Lung (tissue), 12 donors: ENCODE measurements around the gene CRABP2. TPM values are rescaled to one million over a fixed set of nuclear protein-coding genes. Genes with fewer than 3 reads are reported as not detected.

Source experiments
- ATAC-seq: fragments of 200-7000 bp; cut with Tn5 transposase; one replicate; pipeline ENCODE4 v1.9.1; 2020; ENCODE audit warnings: moderate number of reproducible peaks; ENCODE audit not compliant: insufficient read depth, low FRiP score
- DNase-seq, 3 donors: peaks; one replicate each; pipeline ENCODE4 v3.0.0-alpha.2; 2013 to 2017
- H3K27ac ChIP-seq, 2 donors: one replicate each; pipeline ENCODE4 v1.5.1; 2013; ENCODE audit warnings: mild to moderate bottlenecking in 2 of 2, moderate library complexity in 2 of 2, control low read depth in 1 of 2, inconsistent platforms in 1 of 2, low read depth in 1 of 2, low read length in 1 of 2
- H3K27me3 ChIP-seq, 3 donors: one replicate each; pipeline ENCODE4 v1.5.1; 2013; ENCODE audit warnings: low read length in 2 of 3; ENCODE audit not compliant: control insufficient read depth in 3 of 3, insufficient read depth in 3 of 3
- H3K36me3 ChIP-seq, 4 donors: one replicate each; pipeline ENCODE4 v1.5.1; 2013; ENCODE audit warnings: low read length in 4 of 4, mild to moderate bottlenecking in 1 of 4, moderate library complexity in 1 of 4; ENCODE audit not compliant: control insufficient read depth in 4 of 4, insufficient read depth in 4 of 4
- H3K4me1 ChIP-seq, 5 donors: one replicate each; pipeline ENCODE4 v1.5.1; 2013; ENCODE audit warnings: low read length in 5 of 5, mild to moderate bottlenecking in 2 of 5, moderate library complexity in 1 of 5; ENCODE audit not compliant: control insufficient read depth in 5 of 5, insufficient read depth in 5 of 5
- H3K4me3 ChIP-seq: one replicate; pipeline ENCODE4 v1.5.1; 2013; ENCODE audit warnings: mild to moderate bottlenecking, control low read depth, moderate library complexity
- H3K9ac ChIP-seq, 2 donors: one replicate each; pipeline ENCODE4 v1.5.1; 2013; ENCODE audit warnings: low read length in 2 of 2, control low read depth in 1 of 2; ENCODE audit not compliant: insufficient read depth in 1 of 2
- H3K9me3 ChIP-seq, 4 donors: one replicate each; pipeline ENCODE4 v1.5.1; 2013; ENCODE audit warnings: low read length in 3 of 4, mild to moderate bottlenecking in 1 of 4, moderate library complexity in 1 of 4; ENCODE audit not compliant: control insufficient read depth in 4 of 4, insufficient read depth in 3 of 4
- WGBS, 2 donors: extraction: QIAGEN DNeasy Blood & Tissue Kit; methylation state at CpG; one replicate each; pipeline ENCODE4 v1.1.7; 2013; 5-methylcytosine and 5-hydroxymethylcytosine counted together
- polyA plus RNA-seq, 2 donors: library from polyadenylated mRNA; stranded (reverse); fragments of 200-250 nt; gene quantifications; one replicate each; pipeline ENCODE4 v1.2.1, GENCODE V29; 2013
- total RNA-seq, 2 donors: library from RNA; depleted of rRNA in 1 of 2; stranded (reverse); fragments of >200 nt in 1 of 2; gene quantifications; one replicate each; pipeline ENCODE4 v1.2.1, GENCODE V29; 2014 to 2021
- TF ChIP-seq, protein P1 (sequence below): IDR thresholded peaks from 2 replicates; pipeline ENCODE4 v1.5.1; 2012; ENCODE audit warnings: mild to moderate bottlenecking; ENCODE audit errors: control extremely low read depth, extremely low read depth
- donor health status: control.
- donor health status: control.
- donor health status: Bipolar disorder and iron deficiency.
- donor health status: healthy.
- donor health status: DM: yes; HTN: yes; CAD: no.

The CRABP2 gene
- total and polyA plus RNA-seq, 4 donors: 1.3 to 13.6 (median 4.9) TPM

DNA sequence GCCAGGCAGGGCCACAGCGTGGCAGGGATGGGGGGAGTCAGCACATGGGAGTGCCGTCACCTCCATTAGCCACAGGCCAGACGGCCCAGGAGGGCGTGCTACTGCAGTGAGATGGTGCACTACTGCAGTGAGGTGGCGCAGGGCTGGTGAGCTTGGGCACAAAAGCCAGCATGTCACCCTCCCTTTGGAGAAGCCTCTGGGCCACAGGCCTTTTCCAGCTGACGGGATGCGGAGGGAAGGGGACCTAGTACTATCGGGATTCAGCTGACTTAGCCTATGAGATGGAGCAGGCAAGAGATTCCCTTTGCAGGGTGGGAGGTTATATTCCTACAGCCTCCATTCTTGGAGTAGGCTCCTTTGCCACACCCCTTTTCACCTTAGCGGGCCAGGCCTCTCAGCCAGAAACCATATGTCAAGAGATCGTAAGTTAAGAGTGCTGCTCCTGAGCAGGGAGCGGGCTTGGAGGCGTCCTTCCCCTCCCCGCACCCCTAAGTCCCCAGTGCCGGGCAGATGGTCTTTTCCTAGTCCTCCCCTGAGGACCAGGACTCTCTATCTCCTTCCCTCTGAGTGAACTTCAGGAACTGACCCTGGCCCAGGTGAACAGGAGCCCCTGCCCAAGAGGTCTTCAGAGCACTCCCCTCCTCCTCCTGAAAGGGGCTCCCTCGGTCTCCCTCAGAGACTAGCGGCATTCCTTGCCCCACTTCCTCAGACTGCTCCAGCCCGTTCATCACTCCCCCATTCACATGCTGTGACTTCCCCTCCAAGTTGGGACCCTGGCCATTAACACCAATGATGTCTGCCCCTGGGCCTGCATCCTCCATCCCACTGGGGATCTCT, 36.4 kb downstream of the CRABP2 start:
- peaks cover 0 to 2% (median 0%) of the 10 kb centered on the region in 4 donors for H3K9me3 ChIP-seq
- peaks cover 0 to 2% (median 0%) of the 10 kb centered on the region in 3 donors for H3K27me3 ChIP-seq
- H3K4me1 ChIP-seq: peaks cover 13 to 58% (median 31%) of the 10 kb centered on the region in 5 donors
- no peak for ATAC-seq
- DNase-seq: no peak
- H3K27ac ChIP-seq: peak overlapping the region; percentile 38 to 52
- peaks cover 0 to 5% (median 1%) of the 10 kb centered on the region in 4 donors for H3K36me3 ChIP-seq
- TF ChIP-seq, protein P1, sequence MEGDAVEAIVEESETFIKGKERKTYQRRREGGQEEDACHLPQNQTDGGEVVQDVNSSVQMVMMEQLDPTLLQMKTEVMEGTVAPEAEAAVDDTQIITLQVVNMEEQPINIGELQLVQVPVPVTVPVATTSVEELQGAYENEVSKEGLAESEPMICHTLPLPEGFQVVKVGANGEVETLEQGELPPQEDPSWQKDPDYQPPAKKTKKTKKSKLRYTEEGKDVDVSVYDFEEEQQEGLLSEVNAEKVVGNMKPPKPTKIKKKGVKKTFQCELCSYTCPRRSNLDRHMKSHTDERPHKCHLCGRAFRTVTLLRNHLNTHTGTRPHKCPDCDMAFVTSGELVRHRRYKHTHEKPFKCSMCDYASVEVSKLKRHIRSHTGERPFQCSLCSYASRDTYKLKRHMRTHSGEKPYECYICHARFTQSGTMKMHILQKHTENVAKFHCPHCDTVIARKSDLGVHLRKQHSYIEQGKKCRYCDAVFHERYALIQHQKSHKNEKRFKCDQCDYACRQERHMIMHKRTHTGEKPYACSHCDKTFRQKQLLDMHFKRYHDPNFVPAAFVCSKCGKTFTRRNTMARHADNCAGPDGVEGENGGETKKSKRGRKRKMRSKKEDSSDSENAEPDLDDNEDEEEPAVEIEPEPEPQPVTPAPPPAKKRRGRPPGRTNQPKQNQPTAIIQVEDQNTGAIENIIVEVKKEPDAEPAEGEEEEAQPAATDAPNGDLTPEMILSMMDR: no peak
- WGBS, 2 donors: 74 to 76% methylated on average over 16 to 17 of the region's 17 CpGs
- H3K9ac ChIP-seq: no peak overlapping the region
- H3K4me3 ChIP-seq: no peak overlapping the region

DNA sequence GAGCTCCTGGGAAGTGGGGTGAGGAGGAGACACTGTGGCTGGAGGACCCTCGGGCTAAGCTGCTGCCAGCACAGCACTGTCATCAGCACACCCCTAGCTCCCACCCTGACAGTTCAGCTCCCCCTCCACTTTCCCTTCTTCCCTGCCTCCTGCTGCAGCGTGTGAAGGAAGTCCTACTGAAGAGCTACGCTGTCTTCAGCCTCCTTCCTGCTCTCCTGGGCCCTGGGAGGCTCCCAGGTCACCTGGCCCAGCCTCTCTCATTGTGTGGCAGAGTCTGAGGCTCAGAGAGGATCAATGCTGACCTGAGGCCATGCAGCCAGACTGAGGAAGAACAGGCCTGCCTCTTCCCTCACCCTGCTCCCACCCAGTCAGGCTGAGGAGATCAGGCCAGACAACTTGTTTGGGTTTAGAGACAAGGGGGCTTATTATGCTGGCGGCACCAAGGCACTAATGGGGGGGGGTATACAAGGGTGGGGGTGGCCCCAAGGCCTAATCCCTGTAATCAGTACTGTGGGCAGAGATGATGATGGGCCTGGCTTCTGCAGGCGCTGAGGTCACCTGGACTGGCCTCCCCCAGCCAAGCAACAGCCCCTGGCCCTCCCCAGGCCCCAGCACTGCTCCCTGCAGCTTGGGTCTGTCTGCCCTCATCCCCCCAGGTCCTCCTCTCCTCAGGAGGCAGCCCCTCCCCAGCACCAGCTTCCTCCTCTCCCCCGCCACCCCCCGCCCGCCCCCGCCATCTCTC, 37.2 kb downstream of the CRABP2 start:
- H3K4me1 ChIP-seq: peaks cover 20 to 51% (median 28%) of the 10 kb centered on the region in 5 donors
- WGBS, 2 donors: 76 to 79% methylated on average over 7 to 9 of the region's 9 CpGs
- H3K4me3 ChIP-seq: no peak overlapping the region

DNA sequence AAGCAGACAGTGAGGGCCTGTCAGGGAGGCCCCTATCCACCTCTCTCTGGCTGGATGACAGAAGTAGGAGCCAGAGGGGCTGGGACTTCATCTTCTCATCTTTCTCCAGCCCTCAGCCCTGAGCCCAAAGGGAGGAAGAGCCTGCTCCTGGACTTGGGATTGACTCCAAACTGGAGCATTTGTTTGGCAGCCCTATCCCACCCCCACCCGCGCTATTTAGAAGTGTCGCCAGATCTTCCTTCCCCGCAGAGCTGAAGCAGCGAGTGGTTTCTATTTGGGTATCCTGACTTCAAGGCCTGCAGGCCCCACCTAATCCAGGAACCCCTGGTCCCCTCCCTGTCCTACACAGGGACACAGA, 37.8 kb downstream of the CRABP2 start:
- Histone ChIP-seq H3K4me3 (no peak overlapping the region), H3K4me1 (peaks cover 26 to 51% (median 28%) of the 10 kb centered on the region in 5 donors), H3K27me3 (no peaks in the 10 kb centered on the region), H3K9me3 (peaks cover 0 to 2% (median 0%) of the 10 kb centered on the region in 4 donors), H3K27ac (peak overlapping the region; percentile 59 to 67), H3K36me3 (peaks cover 0 to 3% (median 0%) of the 10 kb centered on the region in 4 donors), H3K9ac (peak overlapping the region in 1 of 2 donors; percentile 61)
- TF ChIP-seq, protein P1: no peak
- ATAC-seq (no peak), DNase-seq (peak; percentile 83 to 94 (median 89))
- 61 to 81% methylated on average over 5 of the region's 5 CpGs for WGBS, 2 donors

More for the DNA sequence above, 37.2 kb downstream of the CRABP2 start:
- TF ChIP-seq, protein P1: no peak
- no peaks in the 10 kb centered on the region for H3K27me3 ChIP-seq
- peak overlapping the region; percentile 28 to 59 for H3K27ac ChIP-seq
- ATAC-seq: no peak
- peak overlapping the region in 1 of 2 donors; percentile 61 for H3K9ac ChIP-seq
- no peak for DNase-seq
- H3K36me3 ChIP-seq: peaks cover 0 to 5% (median 1%) of the 10 kb centered on the region in 4 donors
- H3K9me3 ChIP-seq: peaks cover 0 to 2% (median 0%) of the 10 kb centered on the region in 4 donors
